ENCODE results near the gene GPRC5B.

- TF ChIP-seq POLR2AphosphoS5 (IDR thresholded peaks at IDR 0.05) (no peak), POLR2A (IDR thresholded peaks at IDR 0.05; ENCODE audit: low read depth) (no peak)
- TF ChIP-seq, protein P1, sequence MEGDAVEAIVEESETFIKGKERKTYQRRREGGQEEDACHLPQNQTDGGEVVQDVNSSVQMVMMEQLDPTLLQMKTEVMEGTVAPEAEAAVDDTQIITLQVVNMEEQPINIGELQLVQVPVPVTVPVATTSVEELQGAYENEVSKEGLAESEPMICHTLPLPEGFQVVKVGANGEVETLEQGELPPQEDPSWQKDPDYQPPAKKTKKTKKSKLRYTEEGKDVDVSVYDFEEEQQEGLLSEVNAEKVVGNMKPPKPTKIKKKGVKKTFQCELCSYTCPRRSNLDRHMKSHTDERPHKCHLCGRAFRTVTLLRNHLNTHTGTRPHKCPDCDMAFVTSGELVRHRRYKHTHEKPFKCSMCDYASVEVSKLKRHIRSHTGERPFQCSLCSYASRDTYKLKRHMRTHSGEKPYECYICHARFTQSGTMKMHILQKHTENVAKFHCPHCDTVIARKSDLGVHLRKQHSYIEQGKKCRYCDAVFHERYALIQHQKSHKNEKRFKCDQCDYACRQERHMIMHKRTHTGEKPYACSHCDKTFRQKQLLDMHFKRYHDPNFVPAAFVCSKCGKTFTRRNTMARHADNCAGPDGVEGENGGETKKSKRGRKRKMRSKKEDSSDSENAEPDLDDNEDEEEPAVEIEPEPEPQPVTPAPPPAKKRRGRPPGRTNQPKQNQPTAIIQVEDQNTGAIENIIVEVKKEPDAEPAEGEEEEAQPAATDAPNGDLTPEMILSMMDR (IDR thresholded peaks at IDR 0.05): no peak
Observed at GRCh38 chr16:19911204-19911603, 26.6 kb upstream of the GPRC5B start.
